ENCODE measurements around the gene TEX264.

GRCh38 chr3:51727500-51727899 lies 56.4 kb downstream of the TEX264 start:
- TF ChIP-seq REST (IDR thresholded peaks at IDR 0.05; ENCODE audit: low read depth) (no peak), TEAD4 (IDR thresholded peaks at IDR 0.05) (no peak), EP300 (IDR thresholded peaks at IDR 0.05; ENCODE audit: borderline replicate concordance) (no peak), RAD21 (IDR thresholded peaks at IDR 0.05; ENCODE audit: low read depth) (no peak), TAF1 (IDR thresholded peaks at IDR 0.05; ENCODE audit: low read depth) (no peak)
- TF ChIP-seq, protein P1, sequence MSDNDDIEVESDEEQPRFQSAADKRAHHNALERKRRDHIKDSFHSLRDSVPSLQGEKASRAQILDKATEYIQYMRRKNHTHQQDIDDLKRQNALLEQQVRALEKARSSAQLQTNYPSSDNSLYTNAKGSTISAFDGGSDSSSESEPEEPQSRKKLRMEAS (IDR thresholded peaks at IDR 0.05), result no peak

Measured in Ishikawa (cell line).